Hepatocyte (in vitro differentiated cells): ENCODE measurements around the gene ANAPC16.

Source experiments
- EZH2 ChIP-seq: fragments of 200-600 bp; sonication (generic); IDR thresholded peaks from 2 replicates; pipeline ENCODE4 v1.6.1; 2016; ENCODE audit warnings: antibody characterized with exemption, mild to moderate bottlenecking, borderline replicate concordance
- TF ChIP-seq, protein P1 (sequence below): fragments of 200-600 bp; sonication (generic); IDR thresholded peaks from 2 replicates; pipeline ENCODE4 v1.5.1; 2016; ENCODE audit warnings: antibody characterized with exemption, mild to moderate bottlenecking; ENCODE audit not compliant: poor library complexity

DNA sequence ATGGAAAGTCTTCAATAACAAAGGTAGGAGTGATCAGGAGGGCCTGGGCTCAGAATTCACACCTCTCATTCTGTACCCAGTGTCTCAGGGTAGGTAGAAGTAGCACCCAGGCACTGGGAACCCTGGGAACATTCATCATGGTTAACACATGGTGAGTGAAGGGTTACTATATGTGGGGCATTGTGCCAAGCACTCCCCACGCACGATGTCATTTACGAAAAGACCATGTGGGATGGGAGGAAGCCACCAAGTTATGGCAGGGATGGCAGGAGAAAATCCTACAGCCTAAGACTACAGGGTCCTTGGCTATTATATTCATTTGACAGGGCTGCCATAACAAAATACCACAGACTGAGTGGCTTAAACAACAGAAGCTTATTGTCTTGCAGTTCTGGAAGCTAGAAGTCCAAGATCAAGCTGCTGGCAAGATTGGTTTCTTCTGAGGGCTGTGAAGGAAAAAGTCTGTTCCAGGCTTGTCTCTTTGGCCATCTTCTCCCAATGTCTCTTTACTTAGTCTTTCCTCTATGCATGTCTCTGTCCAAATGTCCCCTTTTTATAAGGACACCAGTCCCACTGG, 30.2 kb downstream of the ANAPC16 start:
- TF ChIP-seq, protein P1, sequence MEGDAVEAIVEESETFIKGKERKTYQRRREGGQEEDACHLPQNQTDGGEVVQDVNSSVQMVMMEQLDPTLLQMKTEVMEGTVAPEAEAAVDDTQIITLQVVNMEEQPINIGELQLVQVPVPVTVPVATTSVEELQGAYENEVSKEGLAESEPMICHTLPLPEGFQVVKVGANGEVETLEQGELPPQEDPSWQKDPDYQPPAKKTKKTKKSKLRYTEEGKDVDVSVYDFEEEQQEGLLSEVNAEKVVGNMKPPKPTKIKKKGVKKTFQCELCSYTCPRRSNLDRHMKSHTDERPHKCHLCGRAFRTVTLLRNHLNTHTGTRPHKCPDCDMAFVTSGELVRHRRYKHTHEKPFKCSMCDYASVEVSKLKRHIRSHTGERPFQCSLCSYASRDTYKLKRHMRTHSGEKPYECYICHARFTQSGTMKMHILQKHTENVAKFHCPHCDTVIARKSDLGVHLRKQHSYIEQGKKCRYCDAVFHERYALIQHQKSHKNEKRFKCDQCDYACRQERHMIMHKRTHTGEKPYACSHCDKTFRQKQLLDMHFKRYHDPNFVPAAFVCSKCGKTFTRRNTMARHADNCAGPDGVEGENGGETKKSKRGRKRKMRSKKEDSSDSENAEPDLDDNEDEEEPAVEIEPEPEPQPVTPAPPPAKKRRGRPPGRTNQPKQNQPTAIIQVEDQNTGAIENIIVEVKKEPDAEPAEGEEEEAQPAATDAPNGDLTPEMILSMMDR, result no peak
- TF ChIP-seq EZH2, result no peak
